ENCODE data around the gene RAB44.

The RAB44 gene

GRCh38 chr6:36754582-36755434, 57.2 kb downstream of the RAB44 start:
- no peak for DNase-seq

- DNase-seq: peak; percentile 81
Measured at GRCh38 chr6:36755435-36756348, 58.1 kb downstream of the RAB44 start.

- no peak for DNase-seq
Measured at GRCh38 chr6:36756786-36757185, 59.2 kb downstream of the RAB44 start.

GRCh38 chr6:36757206-36757605, 59.6 kb downstream of the RAB44 start:
- peak; percentile 46 for DNase-seq

- no peak for DNase-seq
Measured at GRCh38 chr6:36757943-36758508, 60.4 kb downstream of the RAB44 start.

GRCh38 chr6:36758516-36759147, 61.0 kb downstream of the RAB44 start:
- no peak for DNase-seq

- peak; percentile 87 for DNase-seq
Measured at GRCh38 chr6:36759148-36759759, 61.6 kb downstream of the RAB44 start.

GRCh38 chr6:36760685-36761435, 63.2 kb downstream of the RAB44 start:
- no peak for DNase-seq

GRCh38 chr6:36762123-36762522, 64.5 kb downstream of the RAB44 start:
- DNase-seq: no peak

- no peak for DNase-seq
Measured at GRCh38 chr6:36765190-36765589, 67.6 kb downstream of the RAB44 start.

- peak; percentile 90 for DNase-seq
Measured at GRCh38 chr6:36765594-36766398, 68.2 kb downstream of the RAB44 start.

- DNase-seq: no peak
Measured at GRCh38 chr6:36766399-36766945, 68.8 kb downstream of the RAB44 start.

GRCh38 chr6:36769183-36769675, 71.6 kb downstream of the RAB44 start:
- DNase-seq: no peak

GRCh38 chr6:36769676-36770499, 72.3 kb downstream of the RAB44 start:
- peak; percentile 44 for DNase-seq

- DNase-seq: no peak
Measured at GRCh38 chr6:36771145-36771544, 73.5 kb downstream of the RAB44 start.

GRCh38 chr6:36772397-36772796, 74.8 kb downstream of the RAB44 start:
- DNase-seq: no peak

GRCh38 chr6:36774331-36774730, 76.7 kb downstream of the RAB44 start:
- no peak for DNase-seq

- no peak for DNase-seq
Measured at GRCh38 chr6:36776167-36776566, 78.5 kb downstream of the RAB44 start.

- no peak for DNase-seq
Measured at GRCh38 chr6:36777801-36778200, 80.2 kb downstream of the RAB44 start.
